ENCODE results near the gene SH3RF3.

The SH3RF3 gene

DNA sequence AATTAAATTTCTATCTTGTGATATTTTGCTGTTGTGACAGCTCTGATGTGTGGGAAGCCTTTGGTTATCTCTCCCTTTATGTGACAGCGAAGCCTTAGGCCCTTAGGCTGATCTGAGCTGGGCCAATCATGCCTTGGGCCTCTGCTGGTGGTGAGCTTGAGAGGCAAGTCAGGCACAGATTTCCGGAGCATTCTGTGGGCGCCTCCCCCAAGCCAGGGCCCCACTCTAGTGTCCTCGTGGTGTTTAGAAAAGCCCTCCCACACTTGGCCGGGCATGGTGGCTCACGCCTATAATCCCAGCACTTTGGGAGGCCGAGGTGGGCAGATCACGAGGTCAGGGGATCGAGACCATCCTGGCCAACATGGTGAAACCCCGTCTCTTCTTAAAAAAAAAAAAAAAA lies 239.8 kb downstream of the SH3RF3 start:
- no peak for DNase-seq

DNA sequence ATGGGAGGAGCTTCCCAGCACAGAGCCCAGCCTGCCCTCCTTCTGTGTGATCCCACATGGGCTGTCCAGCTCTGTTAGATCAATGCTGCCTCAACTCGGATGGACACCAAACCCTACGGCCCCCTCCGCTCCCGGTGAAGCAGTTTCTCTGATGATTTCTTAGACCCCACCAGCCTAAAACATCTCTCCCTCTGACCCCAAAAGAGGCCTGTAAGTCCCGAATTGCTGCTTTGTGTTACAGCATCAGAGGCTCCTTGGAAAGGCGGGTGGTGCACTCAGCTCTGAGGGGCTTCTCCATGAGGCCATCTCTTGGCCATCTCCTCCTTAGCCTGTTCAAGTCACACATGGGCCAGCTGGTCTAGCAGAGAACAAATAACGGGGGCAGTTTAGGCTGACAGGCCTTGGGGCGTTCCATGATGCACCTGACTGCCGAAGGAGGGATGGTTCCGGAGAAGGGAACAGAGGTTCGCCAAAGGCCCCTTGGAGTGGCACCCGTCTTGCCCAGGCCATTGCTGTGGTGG lies 240.7 kb downstream of the SH3RF3 start:
- DNase-seq, result no peak

DNA sequence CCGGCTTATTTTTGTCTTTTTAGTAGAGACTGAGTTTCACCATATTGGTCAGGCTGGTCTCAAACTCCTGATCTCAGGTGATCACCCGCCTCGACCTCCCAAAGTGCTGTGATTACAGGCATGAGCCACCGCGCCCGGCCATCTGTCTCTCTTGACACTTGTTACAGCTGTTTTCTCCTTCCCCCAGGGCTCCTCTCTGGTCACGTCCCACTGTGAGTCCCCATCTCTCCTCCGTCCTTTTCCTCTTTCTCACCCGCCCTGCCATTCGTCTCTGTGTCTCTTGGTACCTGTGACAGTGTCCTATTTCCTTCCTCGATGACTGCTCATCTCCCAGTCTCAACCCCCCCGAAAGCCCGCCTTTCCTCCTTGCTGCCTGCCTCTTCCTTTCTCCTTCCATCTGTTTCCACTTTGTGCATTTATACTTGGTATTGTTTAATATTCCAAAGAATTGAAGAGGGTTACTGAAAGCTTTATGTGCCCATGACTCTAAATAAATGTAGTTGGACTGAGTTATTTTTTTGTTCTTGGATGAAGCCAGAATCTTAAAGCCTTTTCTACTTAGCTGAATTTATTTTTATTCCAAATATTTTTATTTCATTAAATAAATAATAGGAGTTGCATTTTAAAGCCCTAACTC lies 241.5 kb downstream of the SH3RF3 start:
- DNase-seq, result no peak

DNA sequence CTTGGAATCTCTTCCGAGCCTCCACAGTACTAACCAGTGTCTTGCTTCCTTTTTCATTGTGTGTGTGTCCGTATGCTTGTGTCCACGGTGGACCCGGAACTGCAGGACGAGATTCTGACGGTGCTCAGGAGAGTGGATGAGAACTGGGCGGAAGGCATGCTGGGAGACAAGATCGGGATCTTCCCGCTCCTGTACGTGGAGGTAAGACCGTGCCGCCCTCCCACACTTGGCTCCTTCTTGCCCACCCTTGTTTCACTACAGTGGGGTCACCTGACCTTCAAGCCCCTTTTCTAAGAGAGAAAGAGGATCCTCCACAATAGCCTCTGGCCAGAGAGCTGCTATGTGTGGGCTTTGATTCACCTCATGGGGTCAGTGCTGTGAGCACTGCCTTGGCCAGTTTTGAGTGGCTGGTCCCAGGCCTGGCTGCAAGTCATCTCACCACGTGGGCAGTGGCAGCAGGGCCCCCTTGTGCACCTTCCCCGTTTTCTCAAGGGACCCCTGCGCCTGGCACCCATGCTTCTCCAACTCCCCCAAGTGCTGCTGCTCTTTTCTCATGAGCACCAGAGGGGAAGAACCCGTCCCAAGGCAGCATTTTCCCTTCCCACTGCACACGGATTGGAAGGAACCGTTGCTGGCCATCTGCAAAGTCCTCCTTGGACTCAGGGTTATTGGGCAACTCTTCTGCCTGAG lies 242.6 kb downstream of the SH3RF3 start:
- DNase-seq, result no peak

DNA sequence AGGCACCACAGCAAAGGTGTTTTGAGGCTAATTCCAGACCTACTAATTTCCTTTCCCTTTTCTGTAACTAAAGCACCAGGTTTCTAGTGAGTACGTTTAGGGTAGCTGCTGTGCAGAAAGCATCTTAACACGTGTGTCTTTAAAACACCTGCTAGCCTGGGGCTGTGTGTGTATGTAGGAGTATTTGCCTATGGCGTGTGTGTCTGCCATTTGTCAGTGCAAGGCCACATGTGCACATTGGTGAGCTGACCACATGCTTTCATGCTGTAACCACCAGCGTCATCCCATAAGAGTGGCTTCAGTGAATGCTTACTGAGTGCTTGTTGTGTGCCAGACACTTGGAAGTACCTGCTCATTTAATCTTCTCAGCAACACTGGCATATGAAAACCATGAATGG lies 243.2 kb downstream of the SH3RF3 start:
- peak; percentile 19 for DNase-seq

DNA sequence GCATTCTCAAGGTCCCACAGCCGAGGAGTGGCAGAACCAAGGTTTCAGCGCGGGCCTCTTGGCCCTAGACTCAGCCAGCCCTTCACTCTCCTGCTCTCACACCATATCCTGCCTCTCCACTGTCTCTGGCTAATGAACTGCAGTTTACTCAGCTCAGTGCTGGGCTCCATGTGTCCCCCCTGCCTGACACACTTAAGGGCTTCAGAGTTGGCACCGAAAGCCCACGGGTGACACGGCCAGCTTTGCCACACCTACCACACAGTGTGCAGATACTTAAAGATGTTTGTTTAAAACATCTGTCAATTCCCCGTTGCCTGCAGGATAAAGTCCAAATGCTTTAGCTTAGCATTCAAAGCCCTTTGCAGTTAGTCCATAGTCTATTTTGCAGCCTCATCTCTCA lies 243.6 kb downstream of the SH3RF3 start:
- DNase-seq, result no peak

DNA sequence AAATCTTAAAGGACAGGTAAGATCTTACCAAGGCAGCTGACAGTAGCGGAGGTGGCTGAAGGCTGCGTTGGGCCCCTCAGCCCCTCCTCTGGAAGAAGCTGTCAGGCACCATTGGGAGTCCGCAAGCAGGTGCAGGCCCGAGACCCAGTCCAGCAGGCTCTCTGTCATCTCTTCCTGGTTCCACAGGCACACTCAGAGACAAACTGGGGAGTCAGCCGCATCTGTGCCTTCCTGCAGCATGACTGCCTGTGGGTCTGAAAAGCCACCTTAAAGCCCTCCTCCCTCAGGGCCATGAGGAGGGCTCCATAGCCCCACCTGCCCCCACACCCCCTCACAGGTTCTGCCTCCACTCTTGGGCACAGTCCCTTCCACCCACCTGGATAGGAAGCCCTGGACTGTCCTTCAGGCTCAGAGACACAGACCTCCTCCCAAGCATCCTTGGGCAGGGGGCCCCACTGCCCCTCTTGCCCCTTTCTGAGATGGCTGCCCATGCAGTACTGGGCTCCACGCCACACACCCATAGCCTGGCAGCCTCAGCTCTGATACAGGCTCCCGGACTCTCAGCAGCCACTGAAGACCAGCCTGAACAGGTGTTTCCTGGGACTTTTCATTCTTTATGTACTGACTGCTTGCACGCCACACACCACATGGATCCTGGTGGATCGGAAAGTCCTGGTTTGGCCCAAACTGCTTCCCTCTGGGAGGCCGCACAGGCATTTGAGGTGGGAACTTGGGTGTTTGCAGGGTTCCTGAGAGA lies 245.0 kb downstream of the SH3RF3 start:
- DNase-seq, result no peak

DNA sequence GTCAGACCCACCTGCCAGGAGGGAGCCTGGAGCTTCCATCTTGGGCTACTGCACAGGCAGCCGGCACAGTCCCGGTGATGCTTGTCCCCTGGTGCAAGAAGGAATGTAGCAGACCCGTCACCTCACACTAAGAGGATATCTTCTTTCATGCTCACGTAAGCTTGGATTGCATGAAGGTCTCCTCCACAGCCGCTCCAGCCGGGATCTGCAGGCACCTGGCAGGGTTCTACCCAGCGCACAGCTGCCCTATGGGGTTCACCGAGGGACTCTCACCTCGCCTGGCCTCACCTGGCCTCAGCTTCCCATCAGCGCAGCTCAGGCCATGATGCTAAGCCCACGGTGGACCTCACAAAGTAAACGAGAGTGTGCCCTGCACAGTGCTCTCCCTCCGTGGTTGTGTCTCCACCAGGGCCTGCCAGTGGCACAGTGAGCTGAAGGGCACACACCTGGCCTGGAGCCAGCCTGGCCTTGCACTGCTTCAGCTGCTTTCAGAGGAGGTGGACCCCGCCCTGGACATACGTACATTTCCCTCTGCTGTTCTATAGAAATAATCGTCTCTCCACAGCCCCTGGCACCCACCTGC lies 245.6 kb downstream of the SH3RF3 start:
- DNase-seq, result no peak

DNA sequence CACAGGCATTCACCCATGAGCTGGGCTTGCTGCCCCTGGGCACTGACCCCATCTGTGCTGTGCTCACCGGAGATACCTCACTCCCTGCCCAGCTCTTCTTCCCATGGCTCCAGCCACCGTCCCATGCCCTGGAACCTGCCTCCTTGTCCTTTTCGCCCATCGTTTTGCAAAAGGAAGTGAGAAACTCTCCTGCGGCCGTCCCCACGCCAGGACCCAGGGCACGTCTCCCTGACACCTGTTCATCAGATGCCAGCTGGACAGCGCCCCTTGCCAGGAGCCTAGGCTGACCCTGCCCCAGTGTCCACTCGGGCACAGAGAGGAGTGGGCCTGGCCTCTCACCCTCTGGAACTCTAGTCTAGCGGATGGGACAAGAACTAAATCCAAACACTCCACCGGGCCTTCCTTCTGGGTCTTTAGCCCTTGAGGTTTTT lies 246.1 kb downstream of the SH3RF3 start:
- DNase-seq, result no peak

DNA sequence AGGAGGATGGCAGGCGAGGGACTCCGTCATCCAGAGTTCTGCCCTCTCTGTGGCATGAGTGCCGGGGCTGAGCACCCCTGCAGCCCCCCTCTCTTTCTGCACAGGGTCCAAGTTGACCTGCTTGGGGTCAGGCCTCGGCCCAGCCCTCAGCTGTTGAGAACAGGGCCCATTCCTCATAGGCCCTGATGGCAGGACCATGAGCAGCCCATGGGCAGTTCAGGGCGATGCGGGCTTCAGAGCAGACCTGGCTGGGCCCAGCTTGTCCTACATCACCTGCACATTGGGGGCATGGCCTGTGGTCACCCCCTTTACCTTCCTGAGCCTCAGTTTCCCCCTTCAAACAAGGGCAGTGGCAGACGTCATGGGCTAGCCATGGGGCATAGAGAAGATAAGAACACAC lies 246.7 kb downstream of the SH3RF3 start:
- DNase-seq, result no peak

DNA sequence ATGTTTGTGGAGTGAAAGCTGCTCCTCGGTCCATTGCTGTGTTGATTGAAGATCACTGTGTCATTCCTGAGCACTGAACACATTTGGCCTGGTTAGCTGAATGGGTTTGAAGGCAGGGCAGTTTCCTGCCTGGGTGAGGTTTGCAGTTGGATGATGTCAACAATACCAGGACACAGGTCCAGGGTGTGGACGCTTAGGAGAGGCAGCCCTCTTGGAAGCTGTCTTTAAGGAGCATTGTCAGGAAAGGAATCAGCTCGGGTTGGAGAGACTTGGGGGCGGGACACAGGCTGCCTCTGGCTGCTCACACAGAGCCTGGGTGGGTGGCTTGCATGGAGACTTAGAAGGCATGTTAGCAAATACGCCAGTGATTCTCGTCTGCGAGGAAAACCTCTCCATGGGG lies 247.1 kb downstream of the SH3RF3 start:
- DNase-seq, result no peak

DNA sequence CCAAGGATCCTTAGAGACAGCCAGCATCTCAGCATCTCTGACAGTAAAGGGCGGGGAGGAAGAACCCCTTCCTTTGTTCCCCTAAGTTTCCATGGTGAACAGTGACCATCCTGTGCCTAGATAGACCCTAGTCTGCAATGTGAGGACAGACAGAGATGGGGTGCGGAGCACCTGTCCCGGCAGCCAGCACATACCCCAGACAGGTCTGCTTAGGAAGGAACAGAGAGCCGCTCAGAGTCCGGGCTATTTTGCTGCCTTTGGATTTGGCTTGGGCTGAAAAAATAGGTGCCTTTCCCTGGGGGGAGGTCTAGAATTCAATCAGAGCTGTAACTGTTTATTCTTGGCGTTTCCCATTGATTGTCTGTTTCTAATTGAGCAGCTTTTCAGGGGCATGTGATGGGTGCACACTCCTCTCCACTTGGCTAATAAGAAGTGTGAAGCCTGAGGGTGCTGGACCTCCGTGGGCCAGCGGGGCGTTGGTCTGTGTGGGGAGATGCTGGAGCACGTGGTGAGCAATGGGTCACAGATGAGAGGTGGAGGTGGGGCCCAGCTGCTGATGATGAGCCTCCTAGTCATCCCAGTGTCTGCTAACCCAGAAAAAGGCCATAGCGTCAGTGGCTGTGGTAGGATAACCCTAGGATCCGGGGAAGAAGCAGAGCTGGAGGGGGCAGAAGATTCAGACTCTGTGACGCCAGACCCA lies 247.9 kb downstream of the SH3RF3 start:
- DNase-seq, result no peak

DNA sequence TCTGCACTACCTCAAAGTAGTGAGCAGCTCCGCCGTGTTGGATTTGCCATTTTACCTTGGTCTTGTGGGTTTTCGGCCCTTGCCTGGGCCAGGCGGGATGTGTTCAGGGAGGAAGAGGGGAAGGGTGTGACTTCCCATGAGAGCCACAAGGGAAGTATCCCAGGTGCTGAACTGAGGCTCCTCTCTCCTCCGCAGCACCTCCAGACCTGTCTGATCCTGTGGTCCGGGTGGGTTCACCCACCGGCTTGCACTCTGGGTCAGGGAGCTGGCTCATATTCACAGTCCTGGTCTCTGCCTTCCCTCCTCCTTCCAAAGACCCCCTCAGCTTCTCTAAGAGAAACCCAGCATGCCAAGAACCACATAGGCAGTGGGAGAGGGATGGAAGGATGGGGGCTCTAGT lies 249.0 kb downstream of the SH3RF3 start:
- no peak for DNase-seq

DNA sequence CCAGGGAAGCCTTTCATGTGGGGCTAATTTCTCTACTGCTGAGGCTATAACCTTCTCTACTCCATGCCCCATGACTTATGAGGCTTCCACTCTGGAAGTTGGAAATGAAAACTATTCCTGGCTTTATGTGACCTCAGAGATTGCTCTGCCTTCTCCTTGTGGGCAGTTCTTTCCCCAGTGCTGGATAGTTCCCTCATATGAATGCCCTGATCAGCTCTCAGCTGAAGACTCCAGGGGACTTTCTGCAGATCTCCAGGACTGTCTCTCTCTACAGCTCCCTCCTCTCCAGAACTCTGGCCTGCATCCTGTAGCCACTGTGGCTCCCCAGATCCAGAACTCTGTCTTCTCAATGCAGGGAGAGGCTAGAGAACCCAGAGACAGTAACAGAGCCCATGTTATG lies 249.7 kb downstream of the SH3RF3 start:
- no peak for DNase-seq

DNA sequence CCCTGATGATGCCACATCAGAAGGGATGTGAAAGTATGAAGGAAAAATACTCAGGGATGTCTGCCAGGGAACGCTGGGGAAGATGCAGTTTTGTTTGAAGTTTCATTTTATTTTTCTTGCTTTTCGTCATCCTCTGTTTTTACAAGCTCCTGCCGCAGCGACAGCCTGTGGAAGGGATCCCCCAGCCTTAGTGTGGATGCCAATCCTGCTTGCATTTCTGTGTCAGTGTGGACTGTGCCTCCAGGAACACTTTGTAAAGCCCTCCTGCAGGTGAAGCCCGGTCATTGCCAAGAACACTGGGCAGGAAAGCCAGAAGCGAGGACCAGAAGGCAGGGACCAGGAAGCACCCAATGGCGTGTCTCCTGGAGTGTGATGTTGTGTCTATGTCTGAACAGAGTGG lies 250.5 kb downstream of the SH3RF3 start:
- no peak for DNase-seq

DNA sequence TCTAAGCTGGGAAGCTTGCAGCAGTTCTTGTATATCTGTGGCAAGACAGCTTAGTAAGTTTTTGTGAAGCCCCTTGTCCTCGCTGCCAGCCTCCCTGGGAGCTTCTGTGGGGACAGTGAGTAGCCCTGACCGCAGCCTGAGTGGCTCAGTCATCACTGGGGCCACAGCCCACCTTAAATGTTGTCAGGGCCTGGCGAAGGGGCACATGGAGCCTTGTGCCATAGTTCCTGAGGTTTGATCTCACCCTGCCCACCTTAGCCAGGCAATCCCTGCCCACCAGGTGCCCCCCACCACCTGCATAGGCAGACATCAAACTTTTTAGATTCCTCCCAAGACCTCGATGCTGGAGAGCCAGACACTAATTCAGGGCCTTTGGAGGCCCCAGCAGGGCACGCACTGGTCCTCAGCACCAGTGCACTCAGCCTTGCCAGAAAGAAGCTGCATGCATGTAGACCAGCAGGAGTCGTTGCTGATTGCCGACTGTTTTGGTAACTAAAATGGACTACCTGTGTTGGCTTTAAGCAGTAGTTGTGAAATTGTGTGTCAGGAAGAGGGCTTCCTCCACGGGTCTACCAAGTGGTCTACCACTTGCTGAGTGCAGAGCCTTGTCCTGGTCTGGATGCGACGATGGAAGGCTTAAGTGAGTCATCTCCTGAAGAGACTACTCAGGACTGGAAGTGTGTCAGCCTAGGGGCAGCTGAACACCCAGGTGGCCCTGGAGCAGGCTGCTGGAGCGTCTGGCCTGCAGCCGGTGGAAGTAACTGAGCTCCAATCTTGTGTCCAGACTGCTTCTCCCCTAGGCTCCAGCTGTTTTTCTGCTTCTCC lies 251.7 kb downstream of the SH3RF3 start:
- DNase-seq, result no peak

DNA sequence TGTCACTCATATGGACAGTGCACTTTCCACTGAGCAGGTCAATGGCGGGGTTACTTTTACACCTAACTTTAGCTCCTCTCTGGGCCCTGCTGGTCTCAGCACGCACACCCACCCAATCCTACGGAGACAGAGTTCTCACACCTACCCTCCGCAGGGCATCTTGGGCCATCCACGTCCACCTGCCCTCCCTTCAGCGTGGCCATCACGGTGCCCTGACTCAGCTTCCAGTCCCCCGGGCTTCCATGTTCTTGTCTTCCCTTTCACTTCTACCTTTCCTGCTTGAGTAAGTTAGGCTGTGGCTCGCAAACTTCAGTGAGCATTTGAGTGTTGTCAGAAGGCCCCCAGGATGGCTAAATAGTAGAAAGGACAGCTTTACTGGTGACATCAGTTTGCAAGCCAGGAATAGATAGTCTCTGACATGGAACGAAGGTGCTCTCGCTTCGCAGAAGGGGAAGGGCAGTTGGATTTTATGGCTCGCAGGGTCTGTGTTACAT lies 252.4 kb downstream of the SH3RF3 start:
- no peak for DNase-seq

DNA sequence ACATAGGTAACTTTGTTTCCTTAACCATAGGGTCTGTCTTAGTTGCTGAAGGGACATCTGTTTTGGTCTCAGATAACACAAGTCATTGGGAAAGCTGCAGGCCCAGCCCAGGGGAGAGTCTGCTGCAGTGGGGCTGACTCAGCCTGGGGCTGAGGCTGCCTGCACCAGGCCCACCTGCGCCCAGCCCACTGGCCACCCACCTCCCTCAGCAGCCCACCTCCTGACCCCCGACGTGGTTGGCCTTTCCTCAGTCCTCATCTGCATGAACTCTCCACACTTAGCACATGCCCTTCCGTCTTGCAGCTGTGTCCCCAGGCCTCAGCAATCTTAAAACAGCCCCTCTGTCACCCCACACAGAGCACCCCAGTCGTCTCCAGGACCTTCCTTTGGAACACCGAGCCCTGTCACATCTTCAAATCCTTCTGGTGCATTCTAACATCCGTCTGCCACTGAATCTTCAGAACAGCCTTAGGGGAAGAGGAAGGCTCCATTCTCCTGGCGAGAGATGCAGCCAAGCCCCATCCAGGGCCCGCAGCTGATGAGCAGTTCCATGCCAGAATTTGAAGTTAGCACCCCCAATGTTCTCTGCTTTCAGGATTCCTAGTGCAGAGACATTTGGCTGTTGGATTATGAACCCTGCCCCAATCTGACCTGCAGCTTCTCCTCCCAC lies 253.4 kb downstream of the SH3RF3 start:
- no peak for DNase-seq

DNA sequence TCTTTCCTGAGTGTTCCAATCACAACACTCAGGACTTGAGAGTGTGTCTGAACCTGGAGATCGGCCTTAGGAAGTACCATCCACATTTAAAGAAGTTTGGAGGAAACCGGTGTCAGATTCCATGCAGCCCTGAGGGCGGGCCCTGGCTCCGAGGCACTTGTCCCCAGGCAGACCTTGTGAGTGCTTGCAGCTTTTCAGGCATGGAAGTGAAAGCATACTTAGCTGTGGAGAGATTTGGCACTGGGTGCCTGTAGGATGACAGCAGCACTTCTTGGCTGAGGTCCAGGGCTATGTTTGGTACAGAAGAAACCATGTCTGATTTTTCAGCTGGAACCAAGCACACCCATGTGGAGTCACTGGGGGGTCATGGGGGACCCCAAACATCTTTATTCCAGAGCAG lies 253.9 kb downstream of the SH3RF3 start:
- DNase-seq, result no peak

DNA sequence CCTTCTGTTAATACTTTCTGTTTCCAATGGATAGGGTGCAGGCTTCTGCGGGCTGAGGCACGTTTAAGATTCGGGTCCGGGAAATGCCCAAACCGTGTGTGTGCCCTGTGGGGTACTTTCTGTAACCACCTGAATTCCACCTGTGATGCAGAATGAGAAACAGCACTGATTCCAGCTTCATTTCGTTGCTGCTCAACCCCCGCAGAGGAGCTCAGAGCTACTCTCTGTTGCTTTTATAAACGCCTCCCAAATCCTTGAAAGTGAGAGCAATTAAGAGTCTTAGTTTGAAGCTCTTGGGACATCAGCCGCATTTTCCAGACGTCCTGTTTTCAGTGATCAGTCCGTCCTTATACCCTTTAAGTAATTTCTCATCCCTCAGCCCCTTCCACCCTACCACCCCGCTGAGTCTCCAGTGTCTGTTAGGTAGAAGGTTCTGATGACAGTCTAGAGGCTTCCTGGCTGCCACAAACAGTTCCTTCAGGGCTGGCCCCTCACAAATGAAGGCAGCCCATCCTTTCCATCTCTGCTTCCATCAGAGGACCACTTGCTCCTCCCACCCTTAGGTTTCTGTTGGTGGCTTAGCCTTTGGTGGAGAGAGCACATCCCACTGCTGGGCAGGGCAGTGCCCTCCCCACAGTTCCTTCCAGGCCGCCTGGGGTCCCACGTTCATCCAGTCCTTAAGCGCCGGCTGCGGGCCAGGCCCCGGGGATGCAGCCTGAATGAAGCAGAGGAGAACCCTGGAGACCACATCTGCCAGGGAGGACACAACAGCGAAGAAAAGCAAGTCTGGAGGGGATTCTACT lies 254.7 kb downstream of the SH3RF3 start:
- DNase-seq, result no peak
